SK-N-SH (cell line): ENCODE results near the gene ANKH.

ENCODE experiments used
- FOXJ3 ChIP-seq: sonication (generic); formaldehyde crosslinking; IDR thresholded peaks from 2 replicates; pipeline ENCODE4 v1.5.1; 2020; ENCODE audit warnings: mild to moderate bottlenecking, missing genetic modification reagents
- GABPA ChIP-seq: IDR thresholded peaks from 2 replicates; pipeline ENCODE4 v1.4.0; 2012; ENCODE audit warnings: low read depth, mild to moderate bottlenecking
- NRF1 ChIP-seq: IDR thresholded peaks from 2 replicates; pipeline ENCODE4 v1.6.1; 2012; ENCODE audit warnings: low read depth, mild to moderate bottlenecking, low read length
- SIN3A ChIP-seq: IDR thresholded peaks from 2 replicates; pipeline ENCODE4 v1.6.1; 2012; ENCODE audit warnings: low read depth, mild to moderate bottlenecking, low read length, moderate library complexity, borderline replicate concordance
- TCF12 ChIP-seq: IDR thresholded peaks from 2 replicates; pipeline ENCODE4 v1.4.0; 2012
- TF ChIP-seq, protein P1 (sequence below): fragments of 150-350 bp; IDR thresholded peaks from 2 replicates; pipeline ENCODE4 v1.6.1; 2017; ENCODE audit warnings: antibody characterized with exemption, low read length, low read depth, borderline replicate concordance
- TF ChIP-seq, protein P2 (sequence below): IDR thresholded peaks from 2 replicates; pipeline ENCODE4 v1.4.0; 2012; ENCODE audit warnings: low read depth

DNA sequence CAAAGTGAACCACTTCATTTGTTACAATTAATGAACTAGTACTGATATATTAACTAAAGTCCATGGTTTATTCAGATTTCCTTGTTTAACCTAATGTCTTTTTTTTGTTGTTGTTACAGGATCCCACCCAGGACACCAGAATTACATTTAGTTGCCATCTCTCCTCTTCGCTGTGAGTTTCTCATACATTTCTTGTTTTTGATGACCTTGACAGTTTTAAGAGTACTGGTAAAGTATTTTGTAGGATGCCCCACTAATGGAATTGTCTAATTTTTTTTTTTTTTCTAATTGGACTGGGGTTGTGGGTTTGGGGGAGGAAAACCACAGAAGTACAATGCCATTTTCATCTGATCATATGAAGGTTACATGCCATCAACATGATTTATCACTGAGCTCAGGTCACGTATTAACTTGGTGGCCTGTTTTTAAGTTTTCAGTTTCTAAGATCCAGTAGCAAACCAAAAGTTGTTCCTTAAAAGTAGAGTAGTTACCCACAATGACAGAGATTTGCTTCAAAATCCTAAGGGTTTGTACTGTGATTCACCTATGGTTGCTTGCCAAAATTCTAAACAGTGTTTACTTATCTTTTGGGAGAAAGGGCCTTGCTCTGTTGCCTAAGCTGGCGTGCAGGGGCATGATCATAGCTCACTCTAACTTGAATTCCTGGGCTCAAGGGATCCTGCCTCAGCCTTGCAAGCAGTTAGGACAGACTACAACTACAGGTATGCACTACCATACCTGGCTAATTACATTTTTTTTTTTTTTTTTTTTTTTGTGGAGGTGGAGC is 211.6 kb downstream of the ANKH start:
- TF ChIP-seq SIN3A = no peak
- TF ChIP-seq NRF1 = no peak
- TF ChIP-seq TCF12 = no peak
- TF ChIP-seq, protein P1, sequence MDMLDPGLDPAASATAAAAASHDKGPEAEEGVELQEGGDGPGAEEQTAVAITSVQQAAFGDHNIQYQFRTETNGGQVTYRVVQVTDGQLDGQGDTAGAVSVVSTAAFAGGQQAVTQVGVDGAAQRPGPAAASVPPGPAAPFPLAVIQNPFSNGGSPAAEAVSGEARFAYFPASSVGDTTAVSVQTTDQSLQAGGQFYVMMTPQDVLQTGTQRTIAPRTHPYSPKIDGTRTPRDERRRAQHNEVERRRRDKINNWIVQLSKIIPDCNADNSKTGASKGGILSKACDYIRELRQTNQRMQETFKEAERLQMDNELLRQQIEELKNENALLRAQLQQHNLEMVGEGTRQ = no peak
- no peak for TF ChIP-seq GABPA
- TF ChIP-seq, protein P2, sequence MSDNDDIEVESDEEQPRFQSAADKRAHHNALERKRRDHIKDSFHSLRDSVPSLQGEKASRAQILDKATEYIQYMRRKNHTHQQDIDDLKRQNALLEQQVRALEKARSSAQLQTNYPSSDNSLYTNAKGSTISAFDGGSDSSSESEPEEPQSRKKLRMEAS = no peak
- TF ChIP-seq FOXJ3 (CRISPR knock-in tag) = no peak
